ENCODE measurements around the gene ATL1.

Gene ATL1

GRCh38 chr14:50559990-50560930 lies at the start of gene ATL1:
ATL1 (plus strand) TSS chr14:50560145; CDS start chr14:50560266, 121 bp downstream.
- DNase-seq (ENCODE audit: low spot score) = no peak

DNA sequence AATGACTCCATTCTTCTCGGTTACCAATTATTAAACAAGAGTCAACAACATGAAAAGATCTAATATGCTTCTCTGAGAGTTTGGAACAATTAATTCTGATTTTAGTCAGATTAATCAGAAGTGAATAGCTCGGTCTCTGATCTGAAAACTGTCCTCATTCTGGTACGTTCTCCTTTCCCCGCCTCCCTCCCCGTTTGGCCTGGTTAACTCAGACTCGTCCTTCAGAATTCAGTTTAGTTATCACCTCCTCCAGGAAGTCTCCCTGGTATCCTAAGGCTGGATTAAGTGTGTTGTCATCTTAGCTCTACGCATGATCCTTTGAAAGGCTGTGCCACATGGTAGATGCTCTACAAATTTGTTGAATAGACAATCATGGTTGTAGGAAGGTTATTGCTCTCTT lies 49.8 kb upstream of the ATL1 start:
- no peak for DNase-seq (ENCODE audit: low spot score)

GRCh38 chr14:50512463-50512862 lies 47.5 kb upstream of the ATL1 start:
- DNase-seq (ENCODE audit: low spot score) = no peak

DNA sequence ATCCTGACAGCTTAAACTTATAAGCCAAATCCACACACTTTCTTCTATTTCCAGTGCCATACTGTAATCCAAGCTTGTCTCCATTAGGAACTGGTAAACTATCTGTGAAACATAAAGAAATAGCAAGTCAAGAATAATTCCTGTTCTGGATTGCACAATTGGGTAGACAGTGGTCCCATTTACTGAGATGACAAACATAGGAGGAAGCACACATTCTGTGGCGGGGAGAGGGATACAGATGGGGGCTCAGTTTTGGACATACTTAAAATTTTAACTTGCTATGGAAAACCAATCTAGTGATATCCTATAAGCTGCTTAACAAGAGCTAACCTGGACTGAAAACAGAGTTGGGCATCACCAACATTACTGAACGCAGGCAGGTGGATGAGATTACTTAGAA lies 43.9 kb upstream of the ATL1 start:
- no peak for DNase-seq (ENCODE audit: low spot score)

GRCh38 chr14:50520947-50521815 lies 38.8 kb upstream of the ATL1 start:
- peak; percentile 56 for DNase-seq (ENCODE audit: low spot score)

DNA sequence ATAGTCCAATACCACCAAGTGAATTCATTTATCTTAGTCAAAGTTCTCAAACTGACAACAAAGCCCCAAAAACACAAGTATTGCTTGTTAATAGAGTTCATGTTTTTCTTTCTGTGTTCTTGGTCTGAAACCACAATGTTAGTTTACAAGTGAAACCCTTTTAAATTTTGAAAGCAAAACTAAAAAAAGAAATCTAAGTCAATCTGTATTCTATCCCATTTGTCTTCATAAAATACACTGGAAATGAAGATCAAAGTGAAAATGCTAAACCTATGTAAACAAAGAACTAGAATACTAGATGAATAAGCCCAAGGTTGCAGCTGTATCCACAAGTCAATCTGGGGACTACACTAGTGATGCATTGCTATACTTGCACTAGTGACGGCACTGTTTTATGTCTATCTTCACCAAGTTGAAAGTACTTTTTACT lies 38.0 kb upstream of the ATL1 start:
- DNase-seq (ENCODE audit: low spot score) = no peak

- no peak for DNase-seq (ENCODE audit: low spot score)
Measured at GRCh38 chr14:50523271-50524041, 36.5 kb upstream of the ATL1 start.

DNA sequence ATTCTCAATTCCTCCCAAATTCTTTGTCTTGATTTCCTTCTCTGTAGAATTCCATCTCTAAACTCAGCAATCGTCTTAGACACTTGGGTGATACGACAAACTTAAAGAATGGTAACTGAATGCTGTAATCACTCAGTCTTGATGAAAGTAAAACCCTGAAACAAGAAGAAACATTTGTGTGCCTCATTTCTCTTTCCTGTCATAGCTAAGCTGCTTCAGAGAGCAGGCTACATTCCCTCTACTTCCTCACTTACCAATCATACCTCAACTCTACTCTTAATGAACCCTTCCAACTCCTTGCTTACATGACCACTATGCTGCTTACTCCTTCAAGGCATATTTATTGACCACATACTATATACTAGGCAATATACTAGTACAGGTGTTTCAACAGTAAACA lies 35.9 kb upstream of the ATL1 start:
- DNase-seq (ENCODE audit: low spot score) = no peak

- DNase-seq (ENCODE audit: low spot score) = no peak
Measured at GRCh38 chr14:50524731-50525515, 35.0 kb upstream of the ATL1 start.

GRCh38 chr14:50528000-50528399 lies 31.9 kb upstream of the ATL1 start:
- DNase-seq (ENCODE audit: low spot score) = no peak

- DNase-seq (ENCODE audit: low spot score) = peak; percentile 69
Measured at GRCh38 chr14:50529288-50530179, 30.4 kb upstream of the ATL1 start.

- DNase-seq (ENCODE audit: low spot score) = no peak
Measured at GRCh38 chr14:50530358-50530757, 29.6 kb upstream of the ATL1 start.

GRCh38 chr14:50530794-50531365 lies 29.1 kb upstream of the ATL1 start:
- peak; percentile 54 for DNase-seq (ENCODE audit: low spot score)

DNA sequence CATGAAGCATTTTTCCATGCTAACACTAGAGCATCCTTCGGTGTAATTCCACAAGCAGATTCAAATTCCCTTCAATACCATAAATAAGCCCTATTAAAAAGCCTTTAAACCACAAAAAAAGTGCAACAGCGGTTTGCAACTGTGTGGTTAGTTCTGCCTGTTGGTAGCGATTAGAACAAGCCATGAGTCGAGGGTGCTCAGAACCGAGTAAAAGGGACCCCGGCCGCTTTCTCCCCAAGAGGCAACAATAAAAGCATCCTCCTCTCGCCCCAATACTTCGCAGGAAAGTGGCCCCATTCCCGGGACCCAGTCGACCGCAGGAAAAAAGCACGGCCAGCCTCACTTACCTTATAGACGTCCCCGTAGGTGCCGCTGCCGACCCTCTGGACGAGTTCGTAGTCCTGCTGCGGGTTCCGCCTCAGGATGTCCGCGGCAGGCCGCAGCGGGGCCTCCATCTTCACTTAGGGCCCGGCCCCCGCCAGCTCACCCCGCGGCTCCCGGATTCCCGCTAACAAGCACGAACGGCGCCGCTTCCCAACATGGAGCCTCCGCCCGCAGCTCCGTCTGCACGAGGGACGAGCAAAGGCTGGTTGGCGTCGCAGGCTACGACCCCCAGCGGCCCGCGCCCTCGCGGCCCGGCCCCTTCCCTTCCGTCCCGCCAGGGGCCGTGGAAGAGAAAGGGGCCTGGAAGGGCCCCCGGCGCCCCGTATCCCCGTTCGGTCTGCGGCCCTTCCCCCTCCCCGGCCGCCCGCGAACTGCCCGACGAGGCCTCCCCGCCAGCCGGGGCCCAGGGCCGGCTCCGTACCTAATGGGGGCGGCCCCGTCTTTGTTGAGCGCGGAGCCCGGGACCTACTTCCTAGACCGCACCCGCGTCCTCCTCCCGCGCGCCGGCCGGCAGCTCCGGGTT lies 28.1 kb upstream of the ATL1 start:
- peak; percentile 65 for DNase-seq (ENCODE audit: low spot score)

DNA sequence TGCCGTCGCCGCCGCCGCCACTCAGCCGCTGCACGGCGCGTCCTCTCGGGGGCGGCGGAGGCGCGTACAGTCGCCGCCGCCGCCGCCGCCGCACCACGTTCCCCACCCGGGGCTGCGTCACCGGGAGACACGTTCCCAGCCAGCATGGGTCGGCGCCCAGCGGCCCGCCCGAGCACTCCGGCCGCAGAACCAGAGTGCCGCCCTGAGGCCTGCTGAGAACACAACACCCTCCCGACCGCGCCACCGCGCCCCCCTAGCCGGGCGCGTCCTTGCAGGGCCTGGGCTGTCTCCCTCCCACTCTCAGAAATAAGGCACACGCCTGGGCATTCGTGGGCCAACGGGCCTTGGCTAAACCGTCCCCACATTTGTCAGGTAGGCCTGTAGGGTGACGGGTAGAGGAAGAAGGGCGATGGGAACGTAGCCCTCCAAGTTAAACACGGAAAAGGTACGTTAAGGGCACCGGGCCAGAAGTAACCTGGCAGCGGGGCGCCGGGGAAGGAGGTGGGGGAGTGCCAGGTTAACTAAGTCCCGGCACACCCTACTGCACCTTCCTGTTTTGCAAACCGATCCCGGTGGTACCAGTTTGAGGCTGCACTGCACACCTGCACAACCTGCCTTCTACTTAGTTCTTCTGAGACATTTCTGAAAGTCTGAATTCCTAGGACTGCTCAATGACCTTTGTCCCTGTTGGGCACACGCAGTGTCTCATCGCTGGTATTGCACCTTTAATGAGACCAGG lies 27.3 kb upstream of the ATL1 start, which contains the start of gene MAP4K5:
TSS of gene MAP4K5 (minus strand) at position 68 of the 739 bp plus-strand sequence. CDS start 520 bp downstream, outside the sequence.
- peak; percentile 93 for DNase-seq (ENCODE audit: low spot score)

GRCh38 chr14:50533241-50533705 lies 26.7 kb upstream of the ATL1 start:
- peak; percentile 49 for DNase-seq (ENCODE audit: low spot score)

GRCh38 chr14:50533806-50534205 lies 26.1 kb upstream of the ATL1 start:
- no peak for DNase-seq (ENCODE audit: low spot score)

- no peak for DNase-seq (ENCODE audit: low spot score)
Measured at GRCh38 chr14:50534416-50534815, 25.5 kb upstream of the ATL1 start.

All from hematopoietic multipotent progenitor cell treated with erythropoietin and hydrocortisone succinate and interleukin-3 and kit ligand, for 17 days (in vitro differentiated cells).